Uterus (tissue), 4 donors: ENCODE data around the gene RASA3. TPM values are rescaled to one million over a fixed set of nuclear protein-coding genes. Genes with fewer than 3 reads are reported as not detected.

Experiments used
- DNase-seq, 2 donors: peaks; one replicate each; pipeline ENCODE4 v3.0.0-alpha.2; 2019 to 2020
- H3K27ac ChIP-seq, 2 donors: fragments of 200-600 bp; sonication (generic); 1 replicate in 1 of 2; 2 replicates in 1 of 2; pipeline ENCODE4 v1.5.1; 2016 to 2018
- H3K27me3 ChIP-seq, 2 donors: fragments of 200-600 bp; sonication (generic); one replicate each; pipeline ENCODE4 v1.5.1; 2018 to 2019; ENCODE audit warnings: control low read depth in 1 of 2
- H3K36me3 ChIP-seq, 2 donors: fragments of 200-600 bp; sonication (generic); one replicate each; pipeline ENCODE4 v1.5.1; 2019; ENCODE audit warnings: control low read depth in 1 of 2
- H3K4me1 ChIP-seq, 2 donors: fragments of 200-600 bp; sonication (generic); one replicate each; pipeline ENCODE4 v1.5.1; 2018 to 2019; ENCODE audit warnings: control low read depth in 1 of 2
- H3K4me3 ChIP-seq, 2 donors: fragments of 200-600 bp; sonication (generic); 1 replicate in 1 of 2; 2 replicates in 1 of 2; pipeline ENCODE4 v1.5.1; 2018 to 2019; ENCODE audit warnings: mild to moderate bottlenecking in 1 of 2
- H3K9me3 ChIP-seq, 2 donors: fragments of 200-600 bp; sonication (generic); one replicate each; pipeline ENCODE4 v1.5.1; 2019; ENCODE audit warnings: control low read depth in 1 of 2
- CTCF ChIP-seq, 4 experiments: fragments of 200-600 bp in 2 of 4; fragments of 450-650 bp in 2 of 4; sonication (generic) in 2 of 4; IDR thresholded peaks; one replicate each; pipeline ENCODE4 v1.5.1; 2016 to 2019; ENCODE audit warnings: antibody characterized with exemption in 4 of 4, mild to moderate bottlenecking in 2 of 4, moderate library complexity in 1 of 4
- POLR2A ChIP-seq, 2 donors: fragments of 450-650 bp; IDR thresholded peaks; one replicate each; pipeline ENCODE4 v1.6.1; 2016; ENCODE audit warnings: antibody characterized with exemption in 2 of 2, mild to moderate bottlenecking in 1 of 2, moderate library complexity in 1 of 2
- intact Hi-C: fragments of 100-400 bp; cut with DNase I; formaldehyde crosslinking; loops from one replicate; pipeline ENCODE4 v1.15.1; 2023; ENCODE audit warnings: low total_unique reads
- total RNA-seq, 4 donors: library from RNA; depleted of rRNA in 3 of 4; stranded (reverse); fragments of >200 nt in 3 of 4; gene quantifications; one replicate each; pipeline versions ENCODE4 v1.1.0 to v1.2.4, GENCODE V29; 2014 to 2023
- donor health status: DM: yes; HTN: yes; CAD: no.

RASA3 gene
- total RNA-seq, 4 donors from 2014 or later, result 8.5 to 31.6 (median 17.2) TPM

GRCh38 chr13:114000151-114001040, 132.0 kb downstream of the RASA3 start:
- H3K9me3 ChIP-seq, result no peaks in the 10 kb centered on the region
- no peak overlapping the region for H3K4me3 ChIP-seq
- intact Hi-C loops, result no loop called here
- no peak overlapping the region for H3K27ac ChIP-seq
- H3K27me3 ChIP-seq, result no peaks in the 10 kb centered on the region
- no peaks in the 10 kb centered on the region for H3K36me3 ChIP-seq
- H3K4me1 ChIP-seq, result no peaks in the 10 kb centered on the region
- TF ChIP-seq POLR2A (IDR thresholded peaks at IDR 0.05), result no peak
- no peak for TF ChIP-seq CTCF (IDR thresholded peaks at IDR 0.05)
- no peak for DNase-seq

- H3K36me3 ChIP-seq, result no peaks in the 10 kb centered on the region
- no peak for DNase-seq
- intact Hi-C loops, result no loop called here
Observed at GRCh38 chr13:113999618-113999910, 132.9 kb downstream of the RASA3 start.

GRCh38 chr13:113998781-113999617, 133.4 kb downstream of the RASA3 start:
- Histone ChIP-seq H3K27ac (peak overlapping the region in 1 of 2 donors; percentile 42), H3K36me3 (no peaks in the 10 kb centered on the region), H3K9me3 (no peaks in the 10 kb centered on the region), H3K4me1 (no peaks in the 10 kb centered on the region), H3K27me3 (no peaks in the 10 kb centered on the region), H3K4me3 (no peak overlapping the region)
- intact Hi-C loops, result no loop called here
- TF ChIP-seq POLR2A (IDR thresholded peaks at IDR 0.05), result no peak
- TF ChIP-seq CTCF (IDR thresholded peaks at IDR 0.05), result no peak
- no peak for DNase-seq

More at GRCh38 chr13:113999618-113999910, 132.9 kb downstream of the RASA3 start:
- Histone ChIP-seq H3K4me3 (no peak overlapping the region), H3K27ac (no peak overlapping the region), H3K4me1 (no peaks in the 10 kb centered on the region), H3K9me3 (no peaks in the 10 kb centered on the region), H3K27me3 (no peaks in the 10 kb centered on the region)
- TF ChIP-seq POLR2A (IDR thresholded peaks at IDR 0.05) (no peak), CTCF (IDR thresholded peaks at IDR 0.05) (no peak)

GRCh38 chr13:113997845-113998751, 134.3 kb downstream of the RASA3 start:
- no peak for TF ChIP-seq CTCF (IDR thresholded peaks at IDR 0.05)
- no peak for TF ChIP-seq POLR2A (IDR thresholded peaks at IDR 0.05)
- DNase-seq, result peak; percentile 59 to 61
- intact Hi-C loops, result no loop called here
- peak overlapping the region; percentile 7 to 45 for H3K27ac ChIP-seq
- H3K9me3 ChIP-seq, result no peaks in the 10 kb centered on the region
- H3K36me3 ChIP-seq, result no peaks in the 10 kb centered on the region
- H3K4me3 ChIP-seq, result no peak overlapping the region
- H3K27me3 ChIP-seq, result no peaks in the 10 kb centered on the region
- H3K4me1 ChIP-seq, result no peaks in the 10 kb centered on the region
